GM12878 (cell line): ENCODE data around the gene VWA8. TPM values are rescaled to one million over a fixed set of nuclear protein-coding genes. Genes with fewer than 3 reads are reported as not detected.
"Not testable (repeated sequence)": the region's sequence is repeated elsewhere in the genome, so short reads cannot be mapped to it uniquely, and the experiment has no call there.

Experiments used
- ATAC-seq: fragments of 200-7000 bp; cut with Tn5 transposase; 3 replicates; pipeline ENCODE4 v1.9.1; 2020; ENCODE audit warnings: mild to moderate bottlenecking, moderate library complexity
- BruUV-seq: library from RNA; stranded (reverse); fragments of 400-500 nt; replicated peaks from 2 replicates; lab custom pipeline; 2021; lab: Mats Ljungman, UMichigan
- CTCF ChIA-PET: fragments of 300-600 bp; sonication (Branson Sonifier 250); formaldehyde crosslinking; extraction: SDS; loops from one replicate; lab custom pipeline; 2021; ENCODE audit warnings: inconsistent platforms; lab: Yijun Ruan, JAX
- POLR2A ChIA-PET: fragments of 350-600 bp; formaldehyde crosslinking; extraction: SDS; loops from one replicate; lab custom pipeline; 2021; ENCODE audit warnings: inconsistent platforms; lab: Charles Lee
- RAD21 ChIA-PET: fragments of 300-600 bp; sonication (Branson Sonifier 250); formaldehyde crosslinking; loops from one replicate; lab custom pipeline; 2023; ENCODE audit warnings: antibody characterized with exemption; ENCODE audit not compliant: unreplicated experiment; lab: Charles Lee
- SMC1A ChIA-PET: fragments of 300-600 bp; sonication (Branson Sonifier 250); formaldehyde crosslinking; loops from one replicate; lab custom pipeline; 2023; ENCODE audit not compliant: unreplicated experiment, uncharacterized antibody; lab: Charles Lee
- DNase-seq: peaks from one replicate; pipeline ENCODE4 v3.0.0-alpha.2; 2011; ENCODE audit warnings: low read depth, low spot score
- FAIRE-seq: peaks from 3 replicates; lab custom pipeline; 2011; peaks lifted over from hg19 to GRCh38; lab: Jason Lieb, UNC
- H2AFZ ChIP-seq: 2 replicates; pipeline ENCODE4 v1.6.0; 2011; ENCODE audit warnings: low read depth, low read length, control low read depth; ENCODE audit not compliant: control insufficient read depth
- H3K27ac ChIP-seq: 2 replicates; pipeline ENCODE4 v1.5.1; 2011; ENCODE audit warnings: control low read depth; ENCODE audit not compliant: control insufficient read depth, insufficient read depth
- H3K27me3 ChIP-seq, 2 experiments: replicated peaks in 1 of 2; 2 replicates each; pipeline versions ENCODE4 v1.6.0 to v1.6.1; 2011; ENCODE audit warnings: low read length in 1 of 2; ENCODE audit not compliant: control insufficient read depth in 2 of 2, insufficient read depth in 2 of 2
- H3K36me3 ChIP-seq, 2 experiments: 2 replicates each; pipeline ENCODE4 v1.5.1; 2011; ENCODE audit warnings: low read length in 1 of 2; ENCODE audit not compliant: control insufficient read depth in 2 of 2, insufficient read depth in 2 of 2
- H3K4me1 ChIP-seq: 2 replicates; pipeline ENCODE4 v1.6.1; 2011; ENCODE audit warnings: mild to moderate bottlenecking, low read length, moderate library complexity, mixed read lengths; ENCODE audit not compliant: control insufficient read depth, insufficient read depth
- H3K4me2 ChIP-seq: 2 replicates; pipeline ENCODE4 v1.6.0; 2011; ENCODE audit warnings: control low read depth; ENCODE audit not compliant: control insufficient read depth, insufficient read depth
- H3K4me3 ChIP-seq: fragments of 200-600 bp; sonication (generic); 2 replicates; pipeline ENCODE4 v1.5.1; 2016
- H3K79me2 ChIP-seq: 2 replicates; pipeline ENCODE4 v1.6.0; 2011; ENCODE audit warnings: low read length; ENCODE audit not compliant: control insufficient read depth, insufficient read depth
- H3K9ac ChIP-seq: 2 replicates; pipeline ENCODE4 v1.8.0; 2011; ENCODE audit warnings: low read length, control low read depth, mixed read lengths; ENCODE audit not compliant: control insufficient read depth, insufficient read depth
- H3K9me3 ChIP-seq: replicated peaks from 3 replicates; pipeline ENCODE4 v1.5.1; 2011; ENCODE audit warnings: mild to moderate bottlenecking, low read length; ENCODE audit not compliant: control insufficient read depth, insufficient read depth
- H4K20me1 ChIP-seq: 2 replicates; pipeline ENCODE4 v1.6.0; 2011; ENCODE audit not compliant: control insufficient read depth, insufficient read depth
- BACH1 ChIP-seq: fragments of 450-650 bp; IDR thresholded peaks from 2 replicates; pipeline ENCODE4 v1.6.1; 2017; ENCODE audit warnings: mild to moderate bottlenecking, borderline replicate concordance
- GABPA ChIP-seq: IDR thresholded peaks from 2 replicates; pipeline ENCODE4 v1.6.1; 2014; ENCODE audit warnings: antibody characterized with exemption, low read depth, mild to moderate bottlenecking, inconsistent platforms
- HDAC2 ChIP-seq: fragments of 200-600 bp; sonication (generic); IDR thresholded peaks from 2 replicates; pipeline ENCODE4 v1.6.1; 2017
- HDGF ChIP-seq: fragments of 450-650 bp; IDR thresholded peaks from 2 replicates; pipeline ENCODE4 v1.6.1; 2016; ENCODE audit warnings: antibody characterized with exemption
- KAT2A ChIP-seq: conservative IDR thresholded peaks from 2 replicates; pipeline ENCODE4 v1.6.1; 2011; ENCODE audit warnings: low read depth, low read length; ENCODE audit not compliant: control insufficient read depth
- KLF5 ChIP-seq: fragments of 450-650 bp; IDR thresholded peaks from 2 replicates; pipeline ENCODE4 v1.6.1; 2014; ENCODE audit warnings: mild to moderate bottlenecking; ENCODE audit not compliant: partially characterized antibody
- NFIC ChIP-seq: IDR thresholded peaks from 2 replicates; pipeline ENCODE4 v1.6.1; 2012; ENCODE audit warnings: low read depth, mild to moderate bottlenecking, inconsistent platforms, low read length, moderate library complexity
- NR2F1 ChIP-seq: fragments of 450-650 bp; conservative IDR thresholded peaks from 2 replicates; pipeline ENCODE4 v1.6.1; 2017; ENCODE audit warnings: mild to moderate bottlenecking
- NRF1 ChIP-seq: conservative IDR thresholded peaks from 2 replicates; pipeline ENCODE4 v1.6.1; 2011; ENCODE audit warnings: mild to moderate bottlenecking, low read depth, low read length, improper control_type of control experiment
- POLR2A ChIP-seq: IDR thresholded peaks from 2 replicates; pipeline ENCODE4 v1.6.1; 2011; ENCODE audit warnings: low read depth, mild to moderate bottlenecking, low read length
- POLR2AphosphoS5 ChIP-seq: IDR thresholded peaks from 2 replicates; pipeline ENCODE4 v1.6.1; 2011; ENCODE audit warnings: mild to moderate bottlenecking, low read length, inconsistent platforms
- RCOR1 ChIP-seq: conservative IDR thresholded peaks from 2 replicates; pipeline ENCODE4 v1.6.1; 2012; ENCODE audit warnings: low read depth, low read length, improper control_type of control experiment
- SMAD1 ChIP-seq: fragments of 450-650 bp; IDR thresholded peaks from 2 replicates; pipeline ENCODE4 v1.6.1; 2018; ENCODE audit warnings: mild to moderate bottlenecking, low read depth; ENCODE audit not compliant: partially characterized antibody
- SMAD5 ChIP-seq: IDR thresholded peaks from 2 replicates; pipeline ENCODE4 v1.6.1; 2016; ENCODE audit warnings: antibody characterized with exemption, low read depth
- SRF ChIP-seq, 2 experiments: IDR thresholded peaks; 2 replicates each; pipeline ENCODE4 v1.6.1; 2011; ENCODE audit warnings: low read depth in 2 of 2, low read length in 2 of 2, mild to moderate bottlenecking in 1 of 2, moderate library complexity in 1 of 2
- ZNF274 ChIP-seq: IDR thresholded peaks from one replicate; pipeline ENCODE4 v1.8.0; 2011; ENCODE audit not compliant: insufficient read length, insufficient read depth
- WGBS: methylation state at CpG from one replicate; pipeline ENCODE4 v1.1.6; 2016; ENCODE audit warnings: low lambda C conversion rate; ENCODE audit not compliant: insufficient replicate concordance, insufficient coverage; ENCODE audit errors: missing lambda C conversion rate; 5-methylcytosine and 5-hydroxymethylcytosine counted together
- in situ Hi-C: fragments of 300-500 bp; cut with MboI; formaldehyde crosslinking; loops from 9 replicates; pipeline ENCODE4 v1.14.3; 2018; ENCODE audit warnings: mixed read lengths
- intact Hi-C: fragments of 100-400 bp; cut with micrococcal nuclease; formaldehyde crosslinking; loops from one replicate; pipeline ENCODE4 v1.14.2; 2022; ENCODE audit not compliant: unreplicated experiment
- polyA plus RNA-seq, 11 experiments: library from polyadenylated mRNA; depleted of rRNA in 4 of 11; unstranded in 6 of 11; stranded (reverse) in 5 of 11; fragments of >200 nt; fragmentation: Nextera tagmentation in 4 of 11; fragmentation: Illumina TruSeq in 1 of 11; extraction: Ambion mirVana in 4 of 11; extraction: Trizol in 1 of 11; gene quantifications; 1 replicate in 1 of 11; 2 replicates in 10 of 11; pipeline versions ENCODE4 v1.2.1 to v1.2.3, GENCODE V29; 2011 to 2016; ENCODE audit warnings: inconsistent platforms in 2 of 11, missing spikeins in 2 of 11, low read depth in 1 of 11
- total RNA-seq, 4 experiments: library from RNA; depleted of rRNA in 3 of 4; stranded (reverse); fragments of >200 nt in 3 of 4; fragmentation: Illumina TruSeq in 1 of 4; extraction: Trizol in 1 of 4; gene quantifications; 2 replicates each; pipeline versions ENCODE4 v1.2.1 to v1.2.3, GENCODE V29; 2013 to 2021
- TF ChIP-seq, protein P1 (sequence below): IDR thresholded peaks from 2 replicates; pipeline ENCODE4 v1.6.1; 2011; ENCODE audit warnings: low read depth, mild to moderate bottlenecking, low read length, moderate library complexity, borderline replicate concordance; ENCODE audit errors: extremely low read depth
- TF ChIP-seq, protein P2 (sequence below): IDR thresholded peaks from 2 replicates; pipeline ENCODE4 v1.6.1; 2012; ENCODE audit warnings: low read depth, low read length, improper control_type of control experiment

Gene VWA8
- total and polyA plus RNA-seq, 10 of the 15 experiments (the other 5 are each of a cell fraction or from before 2014, with no cell fraction given), result 3.0 to 21.8 (median 13.5) TPM

DNA sequence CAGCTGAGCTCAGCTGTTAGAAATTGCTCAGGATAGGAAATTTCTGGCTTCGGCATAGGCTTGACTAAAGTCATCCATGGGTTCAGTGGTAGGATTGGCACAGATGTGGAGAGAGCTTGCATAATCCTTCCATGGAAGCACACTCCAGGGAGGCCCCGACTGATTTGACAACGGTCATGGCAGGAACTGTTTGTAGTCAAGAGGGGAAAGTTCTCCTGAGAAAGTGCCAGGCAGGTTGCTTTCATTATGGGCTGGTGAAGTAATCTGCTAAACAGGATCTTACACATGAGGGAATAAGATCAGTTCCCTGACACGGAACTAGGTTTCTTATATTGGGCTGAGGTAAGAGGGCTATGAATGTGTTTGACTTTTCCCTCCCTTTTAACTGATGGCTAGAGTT, 383.5 kb downstream of the VWA8 start:
- ChIA-PET SMC1A (interaction anchor here (1.6 kb wide), 1 partner anchor 10 kb away, joined by 7 read pairs; no protein-coding TSS in a partner anchor), RAD21 (no interaction called here), CTCF (no interaction called here), POLR2A (no interaction called here)
- Histone ChIP-seq H3K36me3 (no peaks in the 10 kb centered on the region; a peak in 1 of 4 replicates), H3K9me3 (no peaks in the 10 kb centered on the region), H3K79me2 (no peaks in the 10 kb centered on the region), H4K20me1 (no peaks in the 10 kb centered on the region), H3K4me1 (peaks cover 6% of the 10 kb centered on the region), H3K27me3 (no peaks in the 10 kb centered on the region), H3K27ac (no peak overlapping the region), H3K4me2 (peak overlapping the region; percentile 60; the same call in 1 of the 2 replicates), H3K9ac (no peak overlapping the region), H3K4me3 (no peak overlapping the region), H2AFZ (peak overlapping the region; percentile 34; the same call in 1 of the 2 replicates)
- ATAC-seq (no peak), DNase-seq (no peak), FAIRE-seq (no peak)
- BruUV-seq, result no TSS peak
- in situ Hi-C loops, result no loop called here
- TF ChIP-seq, protein P1, sequence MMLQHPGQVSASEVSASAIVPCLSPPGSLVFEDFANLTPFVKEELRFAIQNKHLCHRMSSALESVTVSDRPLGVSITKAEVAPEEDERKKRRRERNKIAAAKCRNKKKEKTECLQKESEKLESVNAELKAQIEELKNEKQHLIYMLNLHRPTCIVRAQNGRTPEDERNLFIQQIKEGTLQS, result no peak
- no peak for TF ChIP-seq BACH1
- TF ChIP-seq SMAD5, result no peak
- TF ChIP-seq HDAC2, result no peak
- TF ChIP-seq NR2F1, result no peak
- TF ChIP-seq KLF5, result no peak
- no peak for TF ChIP-seq RCOR1
- no peak for TF ChIP-seq HDGF
- no peak for TF ChIP-seq NRF1
- no peak for TF ChIP-seq KAT2A
- TF ChIP-seq GABPA, result no peak
- no peak for TF ChIP-seq SRF (IDR thresholded peaks at IDR 0.05; ENCODE audit: low read depth in 2 of 2, low read length in 2 of 2)
- TF ChIP-seq, protein P2, sequence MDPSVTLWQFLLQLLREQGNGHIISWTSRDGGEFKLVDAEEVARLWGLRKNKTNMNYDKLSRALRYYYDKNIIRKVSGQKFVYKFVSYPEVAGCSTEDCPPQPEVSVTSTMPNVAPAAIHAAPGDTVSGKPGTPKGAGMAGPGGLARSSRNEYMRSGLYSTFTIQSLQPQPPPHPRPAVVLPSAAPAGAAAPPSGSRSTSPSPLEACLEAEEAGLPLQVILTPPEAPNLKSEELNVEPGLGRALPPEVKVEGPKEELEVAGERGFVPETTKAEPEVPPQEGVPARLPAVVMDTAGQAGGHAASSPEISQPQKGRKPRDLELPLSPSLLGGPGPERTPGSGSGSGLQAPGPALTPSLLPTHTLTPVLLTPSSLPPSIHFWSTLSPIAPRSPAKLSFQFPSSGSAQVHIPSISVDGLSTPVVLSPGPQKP, result no peak
- TF ChIP-seq POLR2A, result no peak
- no peak for TF ChIP-seq POLR2AphosphoS5
- no peak for TF ChIP-seq NFIC
- no peak for TF ChIP-seq ZNF274
- no peak for TF ChIP-seq SMAD1
- 73% methylated on average over 4 of the region's 4 CpGs for WGBS
- intact Hi-C loops, result no loop called here

DNA sequence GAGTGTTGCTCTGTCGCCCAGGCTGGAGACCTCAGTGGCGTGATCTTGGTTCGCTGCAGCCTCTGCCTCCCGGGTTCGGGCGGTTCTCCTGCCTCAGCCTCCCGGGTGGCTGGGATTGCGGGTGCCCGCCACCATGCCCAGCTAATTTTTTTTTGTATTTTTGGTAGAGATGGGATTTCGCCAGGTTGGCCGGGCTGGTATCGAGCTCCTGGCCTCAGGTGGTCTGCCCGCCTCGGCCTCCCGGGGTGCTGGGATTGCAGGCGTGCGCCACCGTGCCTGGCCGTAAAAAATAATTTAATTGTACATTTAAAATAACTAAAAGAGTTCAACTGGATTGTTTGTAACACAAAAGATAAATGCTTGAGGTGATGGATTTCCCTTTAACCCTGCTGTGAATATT, 387.3 kb downstream of the VWA8 start:
- H3K79me2 ChIP-seq, RAD21 ChIA-PET, FAIRE-seq, in situ Hi-C loops, H3K36me3 ChIP-seq, H3K4me2 ChIP-seq, H3K4me3 ChIP-seq, H3K27me3 ChIP-seq, BruUV-seq, SMC1A ChIA-PET, POLR2A ChIA-PET, H2AFZ ChIP-seq, ATAC-seq, H3K27ac ChIP-seq, DNase-seq, H3K4me1 ChIP-seq, H3K9ac ChIP-seq, intact Hi-C loops, H3K9me3 ChIP-seq, H4K20me1 ChIP-seq: not testable (repeated sequence)
- CTCF ChIA-PET, result interaction anchor here (0.8 kb wide), 1 partner anchor 9 kb away, joined by 3 read pairs; no protein-coding TSS in a partner anchor
- WGBS, result 98% methylated on average over 19 of the region's 19 CpGs
